GM19238 (cell line): ENCODE data around the gene SERPIND1.
"Not testable (repeated sequence)": the region's sequence is repeated elsewhere in the genome, so short reads cannot be mapped to it uniquely, and the experiment has no call there.

Experiments used
- DNase-seq: peaks from one replicate; pipeline ENCODE4 v3.0.0; 2011; ENCODE audit warnings: low spot score; ENCODE audit not compliant: insufficient read length

Gene SERPIND1

GRCh38 chr22:20747223-20747622 lies 26.7 kb upstream of the SERPIND1 start:
- no peak for DNase-seq

- no peak for DNase-seq
Measured at GRCh38 chr22:20748082-20748481, 25.8 kb upstream of the SERPIND1 start.

DNA sequence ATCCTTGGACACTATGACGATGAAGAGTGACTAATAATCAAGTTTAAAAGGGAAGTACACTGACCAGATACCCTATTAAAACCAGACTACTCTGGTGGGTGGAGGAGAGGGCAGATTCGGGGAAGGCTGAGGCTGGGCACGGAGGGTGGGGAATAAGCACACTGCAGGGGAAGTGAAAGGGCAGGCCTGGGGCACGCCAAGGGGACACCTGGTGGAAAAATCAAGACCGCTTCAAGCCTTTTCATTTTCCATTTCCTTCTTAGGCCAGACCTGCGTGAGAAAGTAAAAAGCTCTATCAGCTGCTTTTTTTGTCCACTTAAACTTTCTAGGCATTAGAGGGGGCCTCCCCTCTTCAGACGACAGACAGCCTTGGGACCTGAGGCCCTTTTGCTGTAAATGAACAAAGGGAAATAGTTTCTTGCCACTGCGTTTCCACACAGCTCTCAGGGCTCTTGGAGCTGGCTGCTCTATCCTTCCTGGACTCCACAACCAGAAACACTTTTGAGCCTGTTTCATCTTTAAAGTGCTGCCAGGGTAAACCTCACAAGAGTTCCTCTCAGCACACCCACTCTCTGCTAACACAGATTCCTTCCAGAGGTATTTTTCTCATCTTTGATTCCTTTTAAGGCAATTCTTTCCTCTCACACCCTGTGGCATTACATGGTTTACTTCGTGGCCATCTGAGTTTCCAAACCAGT lies 25.0 kb upstream of the SERPIND1 start:
- peak; percentile 60 for DNase-seq

DNA sequence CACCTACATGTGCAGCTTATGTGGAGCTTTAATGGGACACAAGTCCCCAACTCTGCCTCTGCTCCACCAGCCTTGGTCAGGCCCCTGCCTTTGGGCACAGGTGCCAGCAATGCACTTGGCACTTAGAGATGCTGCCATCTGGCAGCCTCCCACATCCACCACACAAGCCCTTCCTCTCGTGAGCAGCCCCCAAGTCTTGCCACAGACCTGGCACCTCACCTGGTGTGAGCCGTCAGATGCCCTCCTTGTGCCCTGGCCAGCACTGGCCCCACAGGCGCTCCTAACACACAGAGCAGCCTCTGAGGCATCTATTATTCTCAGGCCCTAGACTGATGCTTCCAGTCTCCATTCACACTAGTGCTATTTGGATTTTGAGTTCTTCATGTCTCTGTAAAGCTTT lies 24.5 kb upstream of the SERPIND1 start:
- no peak for DNase-seq

DNA sequence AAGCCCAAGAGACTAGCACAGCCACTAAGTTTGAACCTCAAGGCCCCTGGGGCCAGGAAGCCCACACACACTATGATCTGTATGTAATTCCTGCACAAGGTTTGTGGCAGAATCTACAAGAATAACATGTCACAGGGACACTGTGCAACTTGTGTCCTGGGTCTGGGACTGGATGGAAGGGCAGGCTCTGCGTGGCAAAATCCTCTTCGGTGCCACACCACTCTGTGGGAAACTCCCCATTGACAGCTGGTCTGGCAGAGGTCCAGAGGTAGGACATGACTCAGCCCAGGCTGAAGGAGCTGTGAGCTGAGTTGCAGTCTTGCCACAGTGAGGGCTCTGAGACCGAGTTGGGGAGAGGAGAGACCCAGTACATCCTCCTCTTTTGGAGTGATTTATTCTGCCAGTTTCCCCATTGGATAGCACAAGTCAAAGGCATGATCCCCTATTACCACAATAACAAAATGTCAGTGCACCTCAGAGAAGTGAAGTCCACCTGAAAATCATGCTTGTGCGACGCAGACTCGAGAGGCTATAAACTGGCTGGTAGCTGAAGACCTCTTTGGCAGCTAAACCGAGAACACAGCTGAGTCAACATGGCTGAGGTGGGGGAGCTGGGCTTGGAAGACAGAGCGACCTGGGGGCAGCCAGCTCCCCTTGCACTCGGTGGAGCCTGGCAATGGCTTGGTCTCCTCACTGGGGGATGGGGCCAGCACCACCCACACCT lies 23.3 kb upstream of the SERPIND1 start:
- peak; percentile 45 for DNase-seq

GRCh38 chr22:20751185-20751851 lies 22.6 kb upstream of the SERPIND1 start:
- no peak for DNase-seq

DNA sequence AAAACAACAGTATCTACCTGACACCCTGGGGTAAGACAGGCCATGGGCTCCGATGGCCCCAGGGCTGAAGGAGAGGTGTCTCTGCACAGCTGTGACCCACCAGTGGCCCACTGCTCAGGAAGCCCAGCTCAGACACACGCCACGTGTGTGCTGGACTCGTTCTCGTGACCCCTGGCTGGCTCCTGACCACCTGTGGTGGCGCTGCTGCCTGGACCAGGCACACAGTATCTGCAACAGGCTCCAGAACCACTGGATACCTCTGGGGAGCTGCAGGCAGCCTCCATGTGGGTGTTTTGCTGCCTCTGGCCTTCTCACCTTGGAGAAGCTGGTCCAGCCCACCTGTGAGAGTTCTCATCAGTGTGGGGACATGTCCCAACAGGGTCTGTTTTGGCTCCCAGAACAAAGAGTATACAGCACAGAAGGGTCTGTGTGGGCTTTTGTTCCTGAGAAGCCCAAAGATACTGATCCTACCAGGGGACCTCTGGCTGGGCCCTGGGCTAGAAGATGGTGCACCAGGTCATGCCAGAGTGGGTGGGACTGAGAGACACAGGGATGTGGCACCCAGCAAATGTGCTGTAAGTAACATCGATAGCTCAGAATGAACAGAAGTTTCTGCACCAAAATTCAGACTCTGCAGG lies 21.7 kb upstream of the SERPIND1 start:
- no peak for DNase-seq

DNA sequence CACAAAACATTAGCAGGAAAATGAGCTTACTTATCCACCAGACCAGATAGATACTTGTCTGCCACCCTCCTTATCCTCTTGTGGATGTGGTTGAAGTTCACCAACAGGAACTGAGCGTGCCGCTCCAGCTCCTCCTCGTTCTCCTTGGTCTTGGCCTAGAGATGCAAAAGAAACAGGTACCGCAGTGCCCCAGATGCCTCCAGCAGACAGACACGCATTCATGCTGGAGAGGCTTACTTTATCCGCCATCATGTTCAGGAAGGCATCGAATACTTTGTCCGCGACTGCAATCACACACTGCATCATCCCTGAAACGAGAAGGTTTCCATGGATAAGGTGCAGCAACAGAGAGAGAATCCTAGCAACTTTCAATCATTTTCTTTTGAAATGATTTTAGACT lies 21.0 kb upstream of the SERPIND1 start:
- DNase-seq = no peak

DNA sequence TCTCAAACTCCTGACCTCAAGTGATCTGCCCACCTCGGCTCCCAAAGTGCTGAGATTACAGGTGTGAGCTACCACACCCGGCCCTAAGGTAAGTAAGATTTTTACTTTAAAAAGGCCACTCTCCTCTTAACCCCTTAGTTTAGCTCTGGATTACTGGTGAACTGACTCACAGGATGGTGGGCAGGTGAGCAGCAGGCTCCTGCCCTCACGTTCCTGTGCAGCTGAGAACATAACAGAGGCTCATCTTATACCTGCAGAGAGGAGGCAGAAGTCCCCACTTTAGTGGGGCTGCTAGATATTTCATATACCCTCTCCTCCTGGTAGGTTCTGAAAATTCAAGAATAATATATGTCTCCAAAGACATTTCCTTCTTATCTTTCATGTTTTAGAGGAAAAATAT lies 17.1 kb upstream of the SERPIND1 start:
- DNase-seq = no peak

DNA sequence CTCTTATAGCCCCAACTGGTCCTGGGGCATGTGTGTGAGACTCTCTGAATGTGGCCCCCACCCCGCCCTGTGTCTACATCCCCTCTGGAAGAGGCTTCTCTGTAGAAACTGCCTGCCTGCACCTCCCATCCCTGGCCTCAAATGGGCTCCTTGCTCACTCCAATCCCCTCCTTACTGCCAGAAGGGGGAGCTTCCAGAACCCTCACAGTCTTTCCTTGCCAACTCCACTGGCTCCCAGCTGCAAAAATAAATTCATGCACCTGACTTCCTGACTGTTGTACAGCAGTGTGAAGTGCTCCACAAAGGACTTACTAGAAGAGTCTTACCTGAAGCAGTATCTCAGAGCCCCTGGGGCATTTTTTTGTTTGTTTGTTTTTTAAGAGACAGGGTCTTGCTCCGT lies 15.2 kb upstream of the SERPIND1 start:
- no peak for DNase-seq

DNA sequence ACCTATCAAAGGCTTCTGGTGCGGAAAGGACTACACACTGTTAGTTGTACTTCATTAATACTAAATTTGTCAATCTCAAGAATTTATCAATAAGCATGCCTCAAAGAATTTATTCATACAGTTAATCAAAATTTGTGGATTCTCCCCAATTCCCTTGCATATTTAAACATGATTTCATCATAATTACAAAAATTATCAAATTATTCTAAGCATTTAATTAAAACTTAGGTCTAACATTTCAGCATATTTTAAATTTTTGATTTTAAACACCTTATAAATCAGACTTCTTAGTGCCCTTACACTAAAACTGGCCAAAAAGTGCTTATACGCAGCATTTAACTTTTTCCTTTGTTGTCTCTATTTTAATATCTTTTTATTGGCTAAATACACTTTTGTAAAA lies 13.8 kb upstream of the SERPIND1 start:
- no peak for DNase-seq

GRCh38 chr22:20761536-20761935 lies 12.4 kb upstream of the SERPIND1 start:
- DNase-seq = no peak

GRCh38 chr22:20762233-20762796 lies 11.6 kb upstream of the SERPIND1 start:
- DNase-seq = no peak

- DNase-seq = no peak
Measured at GRCh38 chr22:20763630-20764470, 10.1 kb upstream of the SERPIND1 start.

DNA sequence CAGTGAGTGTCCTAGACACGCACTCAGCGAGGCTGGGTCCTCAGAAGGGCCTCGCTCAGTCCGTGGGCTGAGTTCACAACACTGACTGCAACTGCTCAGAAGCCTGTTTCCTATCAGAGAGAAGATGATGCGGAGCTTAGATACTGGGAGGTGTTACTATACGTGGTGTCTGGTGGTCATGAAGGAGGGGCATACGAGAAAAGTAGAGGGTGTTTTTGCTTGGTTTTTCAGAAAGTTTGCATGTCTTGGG lies 9.5 kb upstream of the SERPIND1 start:
- DNase-seq = no peak

- no peak for DNase-seq
Measured at GRCh38 chr22:20764729-20765128, 9.2 kb upstream of the SERPIND1 start.

DNA sequence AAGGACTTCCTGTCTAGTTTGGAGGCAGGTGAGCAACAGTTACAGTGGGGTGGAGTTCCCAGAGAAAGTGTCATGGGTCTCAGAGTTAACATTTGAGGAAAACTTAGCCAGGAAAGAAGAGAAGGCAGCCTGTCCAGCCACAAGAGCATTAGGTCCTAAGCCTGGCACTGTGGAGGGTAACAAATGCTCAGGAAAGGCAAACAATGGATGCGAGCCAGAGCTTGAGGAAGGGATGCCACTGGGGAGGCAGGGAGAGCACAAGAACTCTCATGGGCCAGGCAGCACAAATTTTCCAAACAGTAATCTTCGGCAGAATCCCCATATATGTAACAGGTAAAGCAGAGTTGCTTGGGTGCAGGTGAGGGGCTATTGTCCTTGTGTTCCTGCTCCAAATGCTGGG lies 8.0 kb upstream of the SERPIND1 start:
- no peak for DNase-seq

GRCh38 chr22:20766530-20766929 lies 7.4 kb upstream of the SERPIND1 start:
- DNase-seq = no peak

- DNase-seq = not testable (repeated sequence)
Measured at GRCh38 chr22:20769496-20769826, 4.5 kb upstream of the SERPIND1 start.

GRCh38 chr22:20771918-20772625 lies 1.8 kb upstream of the SERPIND1 start:
- no peak for DNase-seq

- no peak for DNase-seq
Measured at GRCh38 chr22:20774882-20775281, 969 bp downstream of the SERPIND1 start.
